Hepatocyte (in vitro differentiated cells): ENCODE data around the gene TSPAN3. TPM values are rescaled to one million over a fixed set of nuclear protein-coding genes. Genes with fewer than 3 reads are reported as not detected.

ENCODE experiments used
- DNase-seq: peaks from one replicate; pipeline ENCODE4 v3.0.0-alpha.2; 2016; ENCODE audit warnings: low spot score
- H2AFZ ChIP-seq: fragments of 200-600 bp; sonication (generic); 2 replicates; pipeline ENCODE4 v1.6.0; 2016; ENCODE audit warnings: antibody characterized with exemption, mild to moderate bottlenecking
- H3K27ac ChIP-seq: fragments of 200-600 bp; sonication (generic); 2 replicates; pipeline ENCODE4 v1.5.1; 2016; ENCODE audit warnings: mild to moderate bottlenecking
- H3K27me3 ChIP-seq: fragments of 200-600 bp; sonication (generic); 2 replicates; pipeline ENCODE4 v1.6.1; 2016
- H3K36me3 ChIP-seq: fragments of 200-600 bp; sonication (generic); replicated peaks from 2 replicates; pipeline ENCODE4 v1.5.1; 2016; ENCODE audit warnings: low read depth; ENCODE audit not compliant: insufficient read depth
- H3K4me1 ChIP-seq: fragments of 200-600 bp; sonication (generic); 2 replicates; pipeline ENCODE4 v1.5.1; 2016; ENCODE audit warnings: mild to moderate bottlenecking, moderate library complexity; ENCODE audit not compliant: insufficient read depth
- H3K4me2 ChIP-seq: fragments of 200-600 bp; sonication (generic); 2 replicates; pipeline ENCODE4 v1.6.0; 2016
- H3K4me3 ChIP-seq: fragments of 200-600 bp; sonication (generic); 2 replicates; pipeline ENCODE4 v1.5.1; 2016; ENCODE audit warnings: mild to moderate bottlenecking
- H3K79me2 ChIP-seq: fragments of 200-600 bp; sonication (generic); 2 replicates; pipeline ENCODE4 v1.6.0; 2017; ENCODE audit warnings: mild to moderate bottlenecking
- H3K9me2 ChIP-seq: fragments of 200-600 bp; sonication (generic); replicated peaks from 2 replicates; pipeline ENCODE4 v1.6.0; 2017; ENCODE audit warnings: mild to moderate bottlenecking; ENCODE audit not compliant: insufficient read depth
- H3K9me3 ChIP-seq: fragments of 200-600 bp; sonication (generic); 2 replicates; pipeline ENCODE4 v1.5.1; 2016; ENCODE audit warnings: low read depth, mild to moderate bottlenecking
- H4K20me1 ChIP-seq: fragments of 200-600 bp; sonication (generic); 2 replicates; pipeline ENCODE4 v1.6.0; 2016; ENCODE audit warnings: mild to moderate bottlenecking; ENCODE audit not compliant: insufficient read depth, poor library complexity, severe bottlenecking
- EZH2 ChIP-seq: fragments of 200-600 bp; sonication (generic); IDR thresholded peaks from 2 replicates; pipeline ENCODE4 v1.6.1; 2016; ENCODE audit warnings: antibody characterized with exemption, mild to moderate bottlenecking, borderline replicate concordance
- EZH2phosphoT487 ChIP-seq: fragments of 200-600 bp; sonication (generic); IDR thresholded peaks from one replicate; pipeline ENCODE4 v1.6.1; 2018; ENCODE audit warnings: antibody characterized with exemption, mild to moderate bottlenecking, low read depth, moderate library complexity; ENCODE audit not compliant: unreplicated experiment, severe bottlenecking
- WGBS: methylation state at CpG from one replicate; pipeline ENCODE4 v1.1.6; 2016; ENCODE audit warnings: low lambda C conversion rate; ENCODE audit errors: missing lambda C conversion rate; 5-methylcytosine and 5-hydroxymethylcytosine counted together
- polyA plus RNA-seq: library from polyadenylated mRNA; unstranded; fragments of >200 nt; fragmentation: Nextera tagmentation; extraction: Ambion mirVana; gene quantifications from 2 replicates; pipeline ENCODE4 v1.2.1, GENCODE V29; 2016
- total RNA-seq: library from RNA; depleted of rRNA; stranded (reverse); fragments of >200 nt; gene quantifications from 2 replicates; pipeline ENCODE4 v1.2.3, GENCODE V29; 2014
- TF ChIP-seq, protein P1 (sequence below): fragments of 200-600 bp; sonication (generic); IDR thresholded peaks from 2 replicates; pipeline ENCODE4 v1.5.1; 2016; ENCODE audit warnings: antibody characterized with exemption, mild to moderate bottlenecking; ENCODE audit not compliant: poor library complexity

The TSPAN3 gene
- total and polyA plus RNA-seq, 2 experiments from 2014 or later: 514 to 540 TPM

DNA sequence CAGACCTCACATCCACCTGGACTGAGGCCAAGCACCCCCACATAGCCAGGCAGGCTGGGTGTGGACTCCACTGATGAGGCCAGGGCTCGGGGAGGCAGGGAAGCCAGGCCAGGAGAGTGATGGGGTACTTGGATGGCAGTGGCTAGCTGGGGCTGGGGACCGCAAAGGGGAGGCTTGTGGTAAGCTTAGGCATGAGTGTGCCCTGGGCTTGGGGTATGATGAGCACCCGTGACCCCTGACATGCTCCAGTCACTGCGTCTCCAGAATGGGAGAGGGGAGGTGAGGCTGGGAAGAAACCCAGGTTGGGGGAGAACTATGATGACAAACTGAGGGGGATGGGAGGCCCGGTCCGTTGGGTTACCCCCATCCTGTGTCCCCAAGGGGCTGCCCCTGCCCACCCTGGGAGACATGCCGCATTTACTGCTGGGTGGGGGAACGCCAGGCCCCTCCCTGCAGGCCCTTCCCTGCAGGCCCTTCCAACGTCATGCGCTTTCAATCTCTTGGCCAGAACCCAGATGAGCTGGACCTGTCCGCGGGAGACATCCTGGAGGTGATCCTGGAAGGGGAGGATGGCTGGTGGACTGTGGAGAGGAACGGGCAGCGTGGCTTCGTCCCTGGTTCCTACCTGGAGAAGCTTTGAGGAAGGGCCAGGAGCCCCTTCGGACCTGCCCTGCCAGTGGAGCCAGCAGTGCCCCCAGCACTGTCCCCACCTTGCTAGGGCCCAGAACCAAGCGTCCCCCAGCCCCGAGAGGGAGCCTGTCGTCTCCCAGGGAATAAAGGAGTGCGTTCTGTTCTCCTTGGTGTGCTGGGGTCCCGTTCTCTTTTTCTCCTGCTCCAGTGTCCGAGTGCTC lies 34.1 kb downstream of the TSPAN3 start:
- H2AFZ ChIP-seq: no peak overlapping the region
- H3K4me3 ChIP-seq: no peak overlapping the region
- no peaks in the 10 kb centered on the region for H3K36me3 ChIP-seq
- no peak overlapping the region for H3K4me2 ChIP-seq
- WGBS: 95% methylated on average over 17 of the region's 22 CpGs
- H4K20me1 ChIP-seq: no peaks in the 10 kb centered on the region
- no peak for TF ChIP-seq EZH2phosphoT487
- TF ChIP-seq EZH2: no peak
- TF ChIP-seq, protein P1, sequence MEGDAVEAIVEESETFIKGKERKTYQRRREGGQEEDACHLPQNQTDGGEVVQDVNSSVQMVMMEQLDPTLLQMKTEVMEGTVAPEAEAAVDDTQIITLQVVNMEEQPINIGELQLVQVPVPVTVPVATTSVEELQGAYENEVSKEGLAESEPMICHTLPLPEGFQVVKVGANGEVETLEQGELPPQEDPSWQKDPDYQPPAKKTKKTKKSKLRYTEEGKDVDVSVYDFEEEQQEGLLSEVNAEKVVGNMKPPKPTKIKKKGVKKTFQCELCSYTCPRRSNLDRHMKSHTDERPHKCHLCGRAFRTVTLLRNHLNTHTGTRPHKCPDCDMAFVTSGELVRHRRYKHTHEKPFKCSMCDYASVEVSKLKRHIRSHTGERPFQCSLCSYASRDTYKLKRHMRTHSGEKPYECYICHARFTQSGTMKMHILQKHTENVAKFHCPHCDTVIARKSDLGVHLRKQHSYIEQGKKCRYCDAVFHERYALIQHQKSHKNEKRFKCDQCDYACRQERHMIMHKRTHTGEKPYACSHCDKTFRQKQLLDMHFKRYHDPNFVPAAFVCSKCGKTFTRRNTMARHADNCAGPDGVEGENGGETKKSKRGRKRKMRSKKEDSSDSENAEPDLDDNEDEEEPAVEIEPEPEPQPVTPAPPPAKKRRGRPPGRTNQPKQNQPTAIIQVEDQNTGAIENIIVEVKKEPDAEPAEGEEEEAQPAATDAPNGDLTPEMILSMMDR: no peak
- H3K4me1 ChIP-seq: peaks cover 3% of the 10 kb centered on the region
- H3K27ac ChIP-seq: no peak overlapping the region
- peak; percentile 5 for DNase-seq
- no peaks in the 10 kb centered on the region for H3K9me3 ChIP-seq
- no peaks in the 10 kb centered on the region for H3K27me3 ChIP-seq
- no peaks in the 10 kb centered on the region for H3K9me2 ChIP-seq
- H3K79me2 ChIP-seq: no peaks in the 10 kb centered on the region

DNA sequence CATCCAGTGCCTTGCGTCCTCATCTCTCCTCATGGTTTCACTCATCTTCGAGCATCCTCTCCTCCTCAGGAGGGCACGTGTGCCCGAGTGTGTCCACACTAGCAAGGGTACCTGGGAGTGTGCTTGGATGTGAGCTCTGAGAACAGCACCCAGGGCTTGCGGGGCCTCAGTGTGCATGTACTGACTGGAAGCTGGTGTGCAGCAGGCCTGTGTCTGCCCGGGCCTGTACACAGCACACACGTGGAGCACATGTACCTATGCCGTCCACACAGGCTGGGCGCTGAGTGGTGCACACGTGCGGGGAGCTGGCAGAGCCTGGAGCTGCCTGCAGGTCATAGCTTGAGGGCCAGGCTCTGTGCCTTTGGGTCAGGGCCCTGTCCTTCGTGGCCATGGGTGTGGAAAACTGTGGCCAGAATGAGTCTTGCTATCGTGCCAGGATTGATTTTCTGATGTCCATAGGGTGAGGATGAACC lies 34.9 kb downstream of the TSPAN3 start:
- Histone ChIP-seq H3K36me3 (no peaks in the 10 kb centered on the region), H3K4me3 (no peak overlapping the region), H3K79me2 (no peaks in the 10 kb centered on the region), H3K9me2 (no peaks in the 10 kb centered on the region), H3K27ac (no peak overlapping the region), H4K20me1 (no peaks in the 10 kb centered on the region), H3K27me3 (no peaks in the 10 kb centered on the region), H3K4me1 (peaks cover 3% of the 10 kb centered on the region), H3K4me2 (no peak overlapping the region), H2AFZ (no peak overlapping the region), H3K9me3 (no peaks in the 10 kb centered on the region)
- 94% methylated on average over 13 of the region's 13 CpGs for WGBS
- DNase-seq: no peak
- TF ChIP-seq, protein P1: no peak
- TF ChIP-seq EZH2: no peak
- no peak for TF ChIP-seq EZH2phosphoT487

DNA sequence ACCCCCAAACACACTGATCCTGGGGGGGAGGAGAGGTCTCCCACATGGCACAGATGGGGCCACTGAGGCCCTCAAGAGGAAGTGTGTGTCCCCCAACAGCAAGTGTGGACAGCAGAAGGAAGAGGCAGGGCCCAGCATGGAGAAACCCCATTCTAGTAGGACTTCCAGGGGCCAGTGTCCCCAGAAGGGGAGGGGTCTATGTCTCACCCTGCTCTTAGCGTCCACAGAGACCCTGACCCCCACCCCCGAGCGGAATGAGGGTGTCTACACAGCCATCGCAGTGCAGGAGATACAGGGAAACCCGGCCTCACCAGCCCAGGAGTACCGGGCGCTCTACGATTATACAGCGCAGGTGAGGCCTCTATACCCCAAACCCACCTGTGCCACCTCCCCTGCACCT lies 35.3 kb downstream of the TSPAN3 start:
- 96% methylated on average over 5 of the region's 9 CpGs for WGBS

More for the DNA sequence above, 35.3 kb downstream of the TSPAN3 start:
- TF ChIP-seq, protein P1: no peak
- TF ChIP-seq EZH2phosphoT487: no peak
- TF ChIP-seq EZH2: no peak
- Histone ChIP-seq H4K20me1 (no peaks in the 10 kb centered on the region), H3K27me3 (no peaks in the 10 kb centered on the region), H3K4me3 (no peak overlapping the region), H3K9me3 (no peaks in the 10 kb centered on the region), H2AFZ (no peak overlapping the region), H3K4me1 (peaks cover 3% of the 10 kb centered on the region), H3K36me3 (no peaks in the 10 kb centered on the region), H3K79me2 (no peaks in the 10 kb centered on the region), H3K9me2 (no peaks in the 10 kb centered on the region), H3K27ac (no peak overlapping the region), H3K4me2 (no peak overlapping the region)
- DNase-seq: peak; percentile 4
